Hepatocyte (in vitro differentiated cells): Measurements from ENCODE around the gene ZFYVE16. TPM values are rescaled to one million over a fixed set of nuclear protein-coding genes. Genes with fewer than 3 reads are reported as not detected.

Experiments
- DNase-seq: peaks from one replicate; pipeline ENCODE4 v3.0.0-alpha.2; 2016; ENCODE audit warnings: low spot score
- H2AFZ ChIP-seq: fragments of 200-600 bp; sonication (generic); 2 replicates; pipeline ENCODE4 v1.6.0; 2016; ENCODE audit warnings: antibody characterized with exemption, mild to moderate bottlenecking
- H3K27ac ChIP-seq: fragments of 200-600 bp; sonication (generic); 2 replicates; pipeline ENCODE4 v1.5.1; 2016; ENCODE audit warnings: mild to moderate bottlenecking
- H3K27me3 ChIP-seq: fragments of 200-600 bp; sonication (generic); 2 replicates; pipeline ENCODE4 v1.6.1; 2016
- H3K36me3 ChIP-seq: fragments of 200-600 bp; sonication (generic); replicated peaks from 2 replicates; pipeline ENCODE4 v1.5.1; 2016; ENCODE audit warnings: low read depth; ENCODE audit not compliant: insufficient read depth
- H3K4me1 ChIP-seq: fragments of 200-600 bp; sonication (generic); 2 replicates; pipeline ENCODE4 v1.5.1; 2016; ENCODE audit warnings: mild to moderate bottlenecking, moderate library complexity; ENCODE audit not compliant: insufficient read depth
- H3K4me2 ChIP-seq: fragments of 200-600 bp; sonication (generic); 2 replicates; pipeline ENCODE4 v1.6.0; 2016
- H3K4me3 ChIP-seq: fragments of 200-600 bp; sonication (generic); 2 replicates; pipeline ENCODE4 v1.5.1; 2016; ENCODE audit warnings: mild to moderate bottlenecking
- H3K79me2 ChIP-seq: fragments of 200-600 bp; sonication (generic); 2 replicates; pipeline ENCODE4 v1.6.0; 2017; ENCODE audit warnings: mild to moderate bottlenecking
- H3K9me2 ChIP-seq: fragments of 200-600 bp; sonication (generic); replicated peaks from 2 replicates; pipeline ENCODE4 v1.6.0; 2017; ENCODE audit warnings: mild to moderate bottlenecking; ENCODE audit not compliant: insufficient read depth
- H3K9me3 ChIP-seq: fragments of 200-600 bp; sonication (generic); 2 replicates; pipeline ENCODE4 v1.5.1; 2016; ENCODE audit warnings: low read depth, mild to moderate bottlenecking
- H4K20me1 ChIP-seq: fragments of 200-600 bp; sonication (generic); 2 replicates; pipeline ENCODE4 v1.6.0; 2016; ENCODE audit warnings: mild to moderate bottlenecking; ENCODE audit not compliant: insufficient read depth, poor library complexity, severe bottlenecking
- CTCF ChIP-seq: fragments of 200-600 bp; sonication (generic); IDR thresholded peaks from 2 replicates; pipeline ENCODE4 v1.5.1; 2016; ENCODE audit warnings: antibody characterized with exemption, mild to moderate bottlenecking; ENCODE audit not compliant: poor library complexity
- EZH2 ChIP-seq: fragments of 200-600 bp; sonication (generic); IDR thresholded peaks from 2 replicates; pipeline ENCODE4 v1.6.1; 2016; ENCODE audit warnings: antibody characterized with exemption, mild to moderate bottlenecking, borderline replicate concordance
- EZH2phosphoT487 ChIP-seq: fragments of 200-600 bp; sonication (generic); IDR thresholded peaks from one replicate; pipeline ENCODE4 v1.6.1; 2018; ENCODE audit warnings: antibody characterized with exemption, mild to moderate bottlenecking, low read depth, moderate library complexity; ENCODE audit not compliant: unreplicated experiment, severe bottlenecking
- WGBS: methylation state at CpG from one replicate; pipeline ENCODE4 v1.1.6; 2016; ENCODE audit warnings: low lambda C conversion rate; ENCODE audit errors: missing lambda C conversion rate; 5-methylcytosine and 5-hydroxymethylcytosine counted together
- polyA plus RNA-seq: library from polyadenylated mRNA; unstranded; fragments of >200 nt; fragmentation: Nextera tagmentation; extraction: Ambion mirVana; gene quantifications from 2 replicates; pipeline ENCODE4 v1.2.1, GENCODE V29; 2016
- total RNA-seq: library from RNA; depleted of rRNA; stranded (reverse); fragments of >200 nt; gene quantifications from 2 replicates; pipeline ENCODE4 v1.2.3, GENCODE V29; 2014

Gene ZFYVE16
- total and polyA plus RNA-seq, 2 experiments from 2014 or later: 12.5 to 48.4 TPM

GRCh38 chr5:80479713-80480112, 71.8 kb downstream of the ZFYVE16 start:
- H3K9me2 ChIP-seq: no peaks in the 10 kb centered on the region
- H3K4me1 ChIP-seq: no peaks in the 10 kb centered on the region
- H3K27ac ChIP-seq: no peak overlapping the region
- no peaks in the 10 kb centered on the region for H3K9me3 ChIP-seq
- no peaks in the 10 kb centered on the region for H3K79me2 ChIP-seq
- H3K36me3 ChIP-seq: no peaks in the 10 kb centered on the region
- no peak for DNase-seq
- H2AFZ ChIP-seq: no peak overlapping the region
- H3K27me3 ChIP-seq: no peaks in the 10 kb centered on the region
- no peaks in the 10 kb centered on the region for H4K20me1 ChIP-seq
- TF ChIP-seq CTCF (no peak), EZH2phosphoT487 (no peak)
- no peak overlapping the region for H3K4me3 ChIP-seq
- no peak overlapping the region for H3K4me2 ChIP-seq

GRCh38 chr5:80480354-80480753, 72.5 kb downstream of the ZFYVE16 start:
- no peaks in the 10 kb centered on the region for H3K36me3 ChIP-seq

GRCh38 chr5:80481019-80481893, 73.4 kb downstream of the ZFYVE16 start:
- no peaks in the 10 kb centered on the region for H3K9me3 ChIP-seq
- H4K20me1 ChIP-seq: no peaks in the 10 kb centered on the region
- 96% methylated on average over 3 of the region's 3 CpGs for WGBS
- H3K27me3 ChIP-seq: no peaks in the 10 kb centered on the region
- H2AFZ ChIP-seq: no peak overlapping the region
- no peak overlapping the region for H3K4me2 ChIP-seq
- peak; percentile 44 for DNase-seq
- no peak for TF ChIP-seq EZH2
- TF ChIP-seq CTCF: peak; percentile 50
- no peak overlapping the region for H3K27ac ChIP-seq
- H3K4me3 ChIP-seq: no peak overlapping the region
- H3K79me2 ChIP-seq: no peaks in the 10 kb centered on the region
- H3K4me1 ChIP-seq: no peaks in the 10 kb centered on the region
- no peaks in the 10 kb centered on the region for H3K9me2 ChIP-seq
- no peaks in the 10 kb centered on the region for H3K36me3 ChIP-seq

More at GRCh38 chr5:80480354-80480753, 72.5 kb downstream of the ZFYVE16 start:
- Histone ChIP-seq H3K9me3 (no peaks in the 10 kb centered on the region), H3K9me2 (no peaks in the 10 kb centered on the region), H3K79me2 (no peaks in the 10 kb centered on the region), H2AFZ (no peak overlapping the region), H3K4me2 (no peak overlapping the region), H3K27ac (no peak overlapping the region), H3K4me3 (no peak overlapping the region), H4K20me1 (no peaks in the 10 kb centered on the region), H3K27me3 (no peaks in the 10 kb centered on the region), H3K4me1 (no peaks in the 10 kb centered on the region)
- no peak for DNase-seq
- WGBS: 98% methylated on average over 2 of the region's 2 CpGs
- TF ChIP-seq EZH2phosphoT487: no peak
- TF ChIP-seq EZH2: no peak
- no peak for TF ChIP-seq CTCF
